Frontal cortex (tissue), 4 donors: ENCODE measurements around the gene NOS2. TPM values are rescaled to one million over a fixed set of nuclear protein-coding genes. Genes with fewer than 3 reads are reported as not detected.
"Not testable (repeated sequence)": the region's sequence is repeated elsewhere in the genome, so short reads cannot be mapped to it uniquely, and the experiment has no call there.

Source experiments
- DNase-seq, 2 donors: peaks; one replicate each; pipeline ENCODE4 v3.0.0; 2012; ENCODE audit warnings: low spot score in 2 of 2
- FAIRE-seq: peaks from 2 replicates; lab custom pipeline; 2012; peaks lifted over from hg19 to GRCh38; lab: Jason Lieb, UNC
- total RNA-seq: library from RNA; depleted of rRNA; stranded (reverse); fragments of >200 nt; gene quantifications from one replicate; pipeline ENCODE4 v1.2.3, GENCODE V29; 2014
- donor health status: control.
- donor health status: control.
- donor health status: control.

Gene NOS2
- 1.2 TPM for total RNA-seq

- FAIRE-seq = no peak
- DNase-seq = no peak
Measured at GRCh38 chr17:27800522-27800921, at the start of gene NOS2. Gene NOS2, minus strand, starts transcription at chr17:27800529. Its CDS starts 1,720 bp downstream, at chr17:27798809.

- FAIRE-seq (no peak), DNase-seq (no peak)
Measured at GRCh38 chr17:27849474-27850185, 49.3 kb upstream of the NOS2 start.

GRCh38 chr17:27848931-27849330 lies 48.6 kb upstream of the NOS2 start:
- DNase-seq (no peak), FAIRE-seq (no peak)

GRCh38 chr17:27846808-27847307 lies 46.5 kb upstream of the NOS2 start:
- not testable (repeated sequence) for DNase-seq, FAIRE-seq

GRCh38 chr17:27846042-27846655 lies 45.8 kb upstream of the NOS2 start:
- FAIRE-seq (no peak), DNase-seq (no peak)

- DNase-seq (no peak), FAIRE-seq (no peak)
Measured at GRCh38 chr17:27845264-27846041, 45.1 kb upstream of the NOS2 start.

- no peak for FAIRE-seq
Measured at GRCh38 chr17:27840688-27841087, 40.4 kb upstream of the NOS2 start.

GRCh38 chr17:27840406-27840678 lies 40.0 kb upstream of the NOS2 start:
- DNase-seq, FAIRE-seq: not testable (repeated sequence)

More at GRCh38 chr17:27840688-27841087, 40.4 kb upstream of the NOS2 start:
- DNase-seq = no peak

- FAIRE-seq, DNase-seq: not testable (repeated sequence)
Measured at GRCh38 chr17:27839571-27840405, 39.5 kb upstream of the NOS2 start.

- not testable (repeated sequence) for FAIRE-seq, DNase-seq
Measured at GRCh38 chr17:27838607-27839006, 38.3 kb upstream of the NOS2 start.

GRCh38 chr17:27837769-27838168 lies 37.4 kb upstream of the NOS2 start:
- DNase-seq, FAIRE-seq: not testable (repeated sequence)

- FAIRE-seq (no peak), DNase-seq (no peak)
Measured at GRCh38 chr17:27836651-27837050, 36.3 kb upstream of the NOS2 start.

GRCh38 chr17:27834571-27834970 lies 34.2 kb upstream of the NOS2 start:
- DNase-seq (no peak), FAIRE-seq (no peak)

- FAIRE-seq = no peak
- no peak for DNase-seq
Measured at GRCh38 chr17:27832831-27833230, 32.5 kb upstream of the NOS2 start.

- not testable (repeated sequence) for FAIRE-seq, DNase-seq
Measured at GRCh38 chr17:27829888-27830287, 29.6 kb upstream of the NOS2 start.

- DNase-seq, FAIRE-seq: not testable (repeated sequence)
Measured at GRCh38 chr17:27829143-27829711, 28.9 kb upstream of the NOS2 start.

- FAIRE-seq = no peak
Measured at GRCh38 chr17:27825459-27825858, 25.1 kb upstream of the NOS2 start.

GRCh38 chr17:27824745-27825144 lies 24.4 kb upstream of the NOS2 start:
- DNase-seq = no peak

More at GRCh38 chr17:27825459-27825858, 25.1 kb upstream of the NOS2 start:
- DNase-seq = no peak

GRCh38 chr17:27824176-27824715 lies 23.9 kb upstream of the NOS2 start:
- no peak for DNase-seq
- FAIRE-seq = no peak

More at GRCh38 chr17:27824745-27825144, 24.4 kb upstream of the NOS2 start:
- no peak for FAIRE-seq
